Measurements from ENCODE around the gene ZCCHC24.

DNA sequence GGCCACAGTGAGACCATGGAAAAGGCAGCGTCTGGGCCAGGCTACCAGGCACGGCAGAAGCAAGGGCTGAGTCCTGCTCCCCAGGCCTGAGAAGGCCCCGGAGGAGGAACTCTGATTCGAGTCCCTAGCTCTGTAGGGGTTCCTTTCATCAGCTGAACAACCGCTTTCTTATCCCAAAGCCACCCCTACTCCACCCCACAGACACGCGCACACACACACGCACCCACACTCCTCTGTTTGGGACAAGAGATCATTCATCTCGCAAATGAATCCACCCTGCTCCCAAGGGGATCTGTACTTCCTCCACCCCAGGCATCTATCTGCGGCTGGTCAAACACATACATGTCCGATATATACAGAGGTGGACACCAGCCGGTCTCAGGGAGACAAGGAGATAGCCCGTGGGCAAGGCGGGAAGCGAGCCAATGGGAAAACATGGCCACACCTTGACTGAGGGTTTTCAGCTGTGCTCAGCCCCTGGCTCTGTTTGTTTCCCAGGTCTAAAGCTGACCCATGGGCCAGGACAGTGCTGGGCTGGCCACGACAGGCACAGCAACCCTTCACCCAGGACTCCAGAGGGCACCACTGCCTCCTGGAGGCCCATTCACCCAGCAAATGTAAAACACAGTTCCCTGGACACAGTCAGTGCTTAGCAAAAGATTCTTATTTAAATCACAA lies 7.3 kb downstream of the ZCCHC24 start:
- TF ChIP-seq POLR2A (IDR thresholded peaks at IDR 0.05; ENCODE audit: low read depth, low read length) (no peak), TAF1 (IDR thresholded peaks at IDR 0.05; ENCODE audit: borderline replicate concordance, low read depth, low read length) (no peak), POLR2AphosphoS5 (IDR thresholded peaks at IDR 0.05; ENCODE audit: low read depth, low read length) (no peak)
